CD14-positive monocyte (primary cell): ENCODE results near the gene LAG3. TPM values are rescaled to one million over a fixed set of nuclear protein-coding genes. Genes with fewer than 3 reads are reported as not detected.
A peak's percentile ranks its signal among the peaks of the same experiment; 100 is the strongest.

Experiments used
- DNase-seq, 3 donors: peaks; one replicate each; pipeline ENCODE4 v3.0.0-alpha.2; 2011 to 2022
- H2AFZ ChIP-seq: 2 replicates; pipeline ENCODE4 v1.6.0; 2012; ENCODE audit warnings: mild to moderate bottlenecking, low read depth, low read length, inconsistent platforms; ENCODE audit not compliant: insufficient read depth, poor library complexity, severe bottlenecking
- H3K27ac ChIP-seq, 2 donors: 1 replicate in 1 of 2; 2 replicates in 1 of 2; pipeline ENCODE4 v1.5.1; 2012 to 2013; ENCODE audit warnings: low read length in 2 of 2, control low read depth in 1 of 2, inconsistent platforms in 1 of 2, low read depth in 1 of 2, mild to moderate bottlenecking in 1 of 2
- H3K27me3 ChIP-seq, 2 donors: one replicate each; pipeline versions ENCODE4 v1.6.0 to v1.6.1; 2011 to 2013; ENCODE audit warnings: low read length in 2 of 2; ENCODE audit not compliant: control insufficient read depth in 2 of 2, insufficient read depth in 2 of 2
- H3K36me3 ChIP-seq, 2 donors: replicated peaks in 1 of 2; 1 replicate in 1 of 2; 2 replicates in 1 of 2; pipeline versions ENCODE4 v1.5.1 to v1.6.1; 2012 to 2013; ENCODE audit warnings: low read length in 2 of 2, control low read depth in 1 of 2, inconsistent platforms in 1 of 2, mild to moderate bottlenecking in 1 of 2; ENCODE audit not compliant: insufficient read depth in 2 of 2, control insufficient read depth in 1 of 2
- H3K4me1 ChIP-seq, 2 donors: 1 replicate in 1 of 2; 2 replicates in 1 of 2; pipeline versions ENCODE4 v1.5.1 to v1.6.1; 2012 to 2013; ENCODE audit warnings: low read length in 2 of 2, control low read depth in 1 of 2, inconsistent platforms in 1 of 2, mild to moderate bottlenecking in 1 of 2, moderate library complexity in 1 of 2; ENCODE audit not compliant: insufficient read depth in 2 of 2, control insufficient read depth in 1 of 2
- H3K4me2 ChIP-seq: replicated peaks from 2 replicates; pipeline ENCODE3; 2012; ENCODE audit warnings: low read length, moderate library complexity, mild to moderate bottlenecking; ENCODE audit not compliant: poor library complexity, severe bottlenecking; ENCODE audit errors: extremely low read depth
- H3K4me3 ChIP-seq, 3 experiments: fragments of 200-600 bp in 1 of 3; sonication (generic) in 1 of 3; replicated peaks in 1 of 3; 1 replicate in 2 of 3; 2 replicates in 1 of 3; pipeline ENCODE4 v1.5.1; 2011 to 2013; ENCODE audit warnings: low read length in 3 of 3, mild to moderate bottlenecking in 3 of 3, control low read depth in 2 of 3, low read depth in 2 of 3, inconsistent platforms in 1 of 3, moderate library complexity in 1 of 3
- H3K79me2 ChIP-seq: 2 replicates; pipeline ENCODE4 v1.6.0; 2012; ENCODE audit warnings: mild to moderate bottlenecking, control low read depth, inconsistent platforms, low read length, moderate library complexity; ENCODE audit not compliant: insufficient read depth
- H3K9ac ChIP-seq: 2 replicates; pipeline ENCODE4 v1.6.0; 2017; ENCODE audit warnings: low read length, mild to moderate bottlenecking; ENCODE audit not compliant: insufficient read depth, poor library complexity, severe bottlenecking
- H3K9me3 ChIP-seq, 2 donors: replicated peaks in 1 of 2; 1 replicate in 1 of 2; 2 replicates in 1 of 2; pipeline versions ENCODE4 v1.5.1 to v1.6.1; 2012 to 2013; ENCODE audit warnings: low read length in 2 of 2, control low read depth in 1 of 2; ENCODE audit not compliant: control insufficient read depth in 1 of 2, insufficient read depth in 1 of 2
- H4K20me1 ChIP-seq: 2 replicates; pipeline ENCODE4 v1.6.0; 2012; ENCODE audit warnings: mild to moderate bottlenecking, low read length, control low read depth, moderate library complexity; ENCODE audit not compliant: insufficient read depth
- H3K27ac Mint-ChIP-seq, 7 donors: one replicate each; pipeline ENCODE4 v1.8.0; 2020; ENCODE audit warnings: mild to moderate bottlenecking in 7 of 7, mixed read lengths in 7 of 7, moderate library complexity in 6 of 7, inconsistent platforms in 2 of 7
- H3K27me3 Mint-ChIP-seq, 3 donors: one replicate each; pipeline ENCODE4 v1.8.0; 2021 to 2022; ENCODE audit warnings: low read depth in 3 of 3, mild to moderate bottlenecking in 3 of 3, mixed read lengths in 3 of 3, moderate library complexity in 3 of 3, inconsistent platforms in 1 of 3
- H3K36me3 Mint-ChIP-seq, 2 donors: one replicate each; pipeline ENCODE4 v1.8.0; 2020; ENCODE audit warnings: mixed read lengths in 2 of 2, inconsistent platforms in 1 of 2, mild to moderate bottlenecking in 1 of 2
- H3K4me1 Mint-ChIP-seq: one replicate; pipeline ENCODE4 v1.8.0; 2020; ENCODE audit warnings: mild to moderate bottlenecking, mixed read lengths
- H3K4me3 Mint-ChIP-seq, 2 donors: one replicate each; pipeline ENCODE4 v1.8.0; 2020; ENCODE audit warnings: mild to moderate bottlenecking in 2 of 2, mixed read lengths in 2 of 2, moderate library complexity in 1 of 2
- H3K9me3 Mint-ChIP-seq, 7 donors: one replicate each; pipeline ENCODE4 v1.8.0; 2020 to 2022; ENCODE audit warnings: mixed read lengths in 7 of 7, mild to moderate bottlenecking in 6 of 7, moderate library complexity in 6 of 7, inconsistent platforms in 2 of 7
- CTCF ChIP-seq: fragments of 200-600 bp; IDR thresholded peaks from one replicate; pipeline ENCODE4 v1.8.0; 2022; ENCODE audit warnings: antibody characterized with exemption, mild to moderate bottlenecking
- WGBS: methylation state at CpG from one replicate; pipeline ENCODE4 v1.1.5; 2013; ENCODE audit warnings: missing lambda C conversion rate; ENCODE audit not compliant: insufficient coverage; 5-methylcytosine and 5-hydroxymethylcytosine counted together
- intact Hi-C, 2 donors: fragments of 100-400 bp; cut with micrococcal nuclease; formaldehyde crosslinking; loops; one replicate each; pipeline versions ENCODE4 v1.15.0 to v1.15.1; 2023
- polyA plus RNA-seq, 3 donors: library from polyadenylated mRNA; depleted of rRNA in 1 of 3; unstranded in 2 of 3; stranded (reverse) in 1 of 3; fragments of 300-500 nt in 2 of 3; fragments of >200 nt in 1 of 3; fragmentation: Illumina TruSeq in 2 of 3; gene quantifications; 1 replicate in 2 of 3; 2 replicates in 1 of 3; pipeline ENCODE4 v1.2.3, GENCODE V29; 2012 to 2021

LAG3 gene
- polyA plus RNA-seq, 3 donors, result 0.04 TPM; not detected in 2

GRCh38 chr12:6824085-6824775 lies 51.9 kb downstream of the LAG3 start:
- H3K4me1 ChIP-seq, result peaks cover 33 to 58% of the 10 kb centered on the region in 2 donors
- peaks cover 31 to 37% of the 10 kb centered on the region in 2 donors for H3K36me3 Mint-ChIP-seq
- intact Hi-C loops, result loop anchor here in 1 of 2 donors (5.0 kb wide), 1 partner anchor 207 kb away; no protein-coding TSS in a partner anchor
- peaks cover 10% of the 10 kb centered on the region in 2 donors for H3K36me3 ChIP-seq
- no peak for TF ChIP-seq CTCF
- H3K27me3 ChIP-seq, result peaks cover 6 to 36% of the 10 kb centered on the region in 2 donors
- H3K4me1 Mint-ChIP-seq, result peaks cover 50% of the 10 kb centered on the region
- peak overlapping the region in 1 of 7 donors; percentile 45 for H3K27ac Mint-ChIP-seq
- peak overlapping the region in 1 of 2 donors; percentile 54 for H3K4me3 Mint-ChIP-seq
- no peak overlapping the region for H3K27ac ChIP-seq
- no peak overlapping the region for H2AFZ ChIP-seq
- peaks cover 5% of the 10 kb centered on the region for H3K79me2 ChIP-seq
- H3K9me3 Mint-ChIP-seq, result peaks cover 0 to 12% (median 8%) of the 10 kb centered on the region in 7 donors
- peaks cover 33 to 49% (median 34%) of the 10 kb centered on the region in 3 donors for H3K27me3 Mint-ChIP-seq
- H4K20me1 ChIP-seq, result peaks cover 32% of the 10 kb centered on the region
- H3K4me3 ChIP-seq, result no peak overlapping the region
- DNase-seq, result no peak
- H3K9ac ChIP-seq, result no peak overlapping the region
- H3K4me2 ChIP-seq, result no peak overlapping the region
- H3K9me3 ChIP-seq, result peaks cover 0 to under 1% of the 10 kb centered on the region in 2 donors
- WGBS, result 96% methylated on average over 26 of the region's 37 CpGs

GRCh38 chr12:6824901-6825381 lies 52.6 kb downstream of the LAG3 start:
- intact Hi-C loops, result loop anchor here (1.0 to 5.0 kb wide), 6 partner anchors 33 to 208 kb away; no protein-coding TSS in a partner anchor
- Histone ChIP-seq H3K9me3 (peaks cover 0 to 6% of the 10 kb centered on the region in 2 donors), H3K9ac (no peak overlapping the region), H3K36me3 (peaks cover 3% of the 10 kb centered on the region in 2 donors), H3K27ac (no peak overlapping the region), H3K4me2 (no peak overlapping the region), H3K79me2 (peaks cover 5% of the 10 kb centered on the region), H3K4me1 (peaks cover 35 to 62% of the 10 kb centered on the region in 2 donors), H3K27me3 (peaks cover 12 to 44% of the 10 kb centered on the region in 2 donors), H4K20me1 (peaks cover 29% of the 10 kb centered on the region), H2AFZ (no peak overlapping the region), H3K4me3 (no peak overlapping the region)
- Mint-ChIP-seq H3K27me3 (peaks cover 40 to 57% (median 41%) of the 10 kb centered on the region in 3 donors), H3K27ac (peak overlapping the region in 1 of 7 donors; percentile 38), H3K4me3 (peak overlapping the region in 1 of 2 donors; percentile 54), H3K9me3 (peaks cover 0 to 12% (median 8%) of the 10 kb centered on the region in 7 donors), H3K36me3 (peaks cover 24 to 30% of the 10 kb centered on the region in 2 donors), H3K4me1 (peaks cover 54% of the 10 kb centered on the region)
- TF ChIP-seq CTCF, result no peak
- 69% methylated on average over 9 of the region's 12 CpGs for WGBS
- no peak for DNase-seq
